ENCODE results near the gene MCM10. TPM values are rescaled to one million over a fixed set of nuclear protein-coding genes. Genes with fewer than 3 reads are reported as not detected.

Gene MCM10
- polyA plus RNA-seq, 1 donor: 4.7 TPM

DNA sequence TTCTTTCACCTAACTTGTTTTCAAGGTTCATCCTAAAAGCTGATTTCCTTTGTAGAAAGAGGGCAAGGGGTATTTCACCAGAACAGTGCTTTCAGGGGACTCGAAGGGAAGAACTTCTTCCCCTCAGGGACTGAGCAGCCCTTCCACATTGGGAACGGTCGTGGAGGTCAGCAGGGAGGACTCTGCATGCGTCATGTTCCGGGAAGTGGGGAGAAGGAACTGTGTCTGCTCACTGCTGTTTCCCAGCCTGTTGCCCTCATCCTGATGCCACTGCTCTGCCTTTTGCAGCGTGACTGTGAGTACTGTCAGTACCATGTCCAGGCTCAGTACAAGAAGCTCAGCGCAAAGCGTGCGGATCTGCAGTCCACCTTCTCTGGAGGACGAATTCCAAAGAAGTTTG is 27.2 kb downstream of the MCM10 start:
- Histone ChIP-seq H3K4me3 (ENCODE audit: low read length) (no peak overlapping the region), H3K27ac (ENCODE audit: low read length) (no peak overlapping the region), H3K9me3 (ENCODE audit: control insufficient read depth, low read depth, low read length) (no peaks in the 10 kb centered on the region), H3K27me3 (ENCODE audit: control insufficient read depth, insufficient read depth, low read length) (no peaks in the 10 kb centered on the region), H3K4me1 (ENCODE audit: control insufficient read depth, insufficient read depth, low read length) (no peaks in the 10 kb centered on the region), H3K36me3 (ENCODE audit: control insufficient read depth, insufficient read depth, low read length) (peaks cover 5% of the 10 kb centered on the region)
- DNase-seq: no peak
- WGBS (ENCODE audit: insufficient coverage, low lambda C conversion rate): no CpG with 5 or more reads among the region's 10 CpGs

DNA sequence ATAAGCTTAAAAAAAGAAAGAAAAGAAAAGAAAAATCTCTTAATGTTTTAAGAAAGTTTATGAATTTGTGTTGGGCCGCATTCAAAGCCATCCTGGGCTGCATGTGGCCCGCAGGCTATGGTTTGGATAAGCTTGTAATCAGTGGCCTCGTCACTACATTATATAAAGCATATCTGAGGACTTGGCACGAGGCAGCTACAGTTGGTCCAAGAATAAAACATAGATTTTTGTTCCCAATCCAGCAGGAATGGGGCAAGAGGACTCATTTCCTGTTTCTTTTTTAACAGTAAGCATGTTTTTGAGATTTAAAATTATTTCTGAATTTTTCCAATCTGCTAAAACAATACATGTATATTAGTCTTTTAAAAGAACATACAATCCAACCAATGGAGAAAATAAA is 28.6 kb downstream of the MCM10 start:
- no peaks in the 10 kb centered on the region for H3K4me1 ChIP-seq (ENCODE audit: control insufficient read depth, insufficient read depth, low read length)
- peaks cover 5% of the 10 kb centered on the region for H3K36me3 ChIP-seq (ENCODE audit: control insufficient read depth, insufficient read depth, low read length)
- H3K27ac ChIP-seq (ENCODE audit: low read length): no peak overlapping the region
- no peak overlapping the region for H3K4me3 ChIP-seq (ENCODE audit: low read length)
- WGBS (ENCODE audit: insufficient coverage, low lambda C conversion rate): no CpG with 5 or more reads among the region's 4 CpGs
- DNase-seq: no peak
- H3K9me3 ChIP-seq (ENCODE audit: control insufficient read depth, low read depth, low read length): no peaks in the 10 kb centered on the region
- no peaks in the 10 kb centered on the region for H3K27me3 ChIP-seq (ENCODE audit: control insufficient read depth, insufficient read depth, low read length)

DNA sequence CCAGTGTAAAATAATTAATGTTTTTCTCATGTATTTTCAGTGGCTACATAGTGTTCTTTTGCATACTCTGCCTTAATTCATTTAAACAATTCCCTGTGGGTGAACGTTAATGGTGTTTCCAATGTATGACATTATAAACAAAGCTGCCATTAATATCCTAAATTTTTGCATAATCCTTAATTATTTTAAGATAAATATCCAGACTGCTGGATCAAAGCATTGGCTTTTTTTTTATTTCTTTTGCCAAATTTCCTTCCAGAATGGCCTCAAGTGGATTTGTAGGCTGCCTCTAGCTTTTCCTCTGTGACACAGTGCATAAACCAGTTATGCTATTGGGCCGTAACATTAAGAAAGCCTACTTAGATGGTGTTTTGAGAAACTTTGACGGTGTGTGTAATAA is 29.5 kb downstream of the MCM10 start:
- H3K27ac ChIP-seq (ENCODE audit: low read length): no peak overlapping the region
- no peaks in the 10 kb centered on the region for H3K27me3 ChIP-seq (ENCODE audit: control insufficient read depth, insufficient read depth, low read length)
- 89% methylated on average over 2 of the region's 3 CpGs for WGBS (ENCODE audit: insufficient coverage, low lambda C conversion rate)
- H3K4me3 ChIP-seq (ENCODE audit: low read length): no peak overlapping the region
- DNase-seq: no peak
- H3K4me1 ChIP-seq (ENCODE audit: control insufficient read depth, insufficient read depth, low read length): no peaks in the 10 kb centered on the region
- H3K36me3 ChIP-seq (ENCODE audit: control insufficient read depth, insufficient read depth, low read length): peaks cover 5% of the 10 kb centered on the region
- no peaks in the 10 kb centered on the region for H3K9me3 ChIP-seq (ENCODE audit: control insufficient read depth, low read depth, low read length)

DNA sequence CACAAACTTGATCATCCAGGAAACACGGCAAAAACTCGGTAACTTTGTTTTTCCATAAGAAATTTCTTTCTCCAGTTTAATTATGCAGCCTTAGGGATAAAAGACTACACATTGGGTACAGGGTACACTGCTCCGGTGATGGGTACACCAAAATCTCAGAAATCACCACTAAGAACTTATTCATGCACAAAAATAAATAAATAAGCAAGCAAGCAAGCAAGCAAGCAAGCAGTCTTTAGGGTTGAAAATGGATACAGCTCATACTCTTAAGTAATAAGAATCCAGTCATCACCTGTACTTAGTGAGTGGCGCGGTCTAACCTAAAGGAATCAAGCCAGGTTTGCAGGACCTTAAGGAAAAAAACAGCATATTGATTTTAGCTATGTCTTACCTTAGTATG is 30.0 kb downstream of the MCM10 start:
- Histone ChIP-seq H3K27ac (ENCODE audit: low read length) (no peak overlapping the region), H3K36me3 (ENCODE audit: control insufficient read depth, insufficient read depth, low read length) (peaks cover 5% of the 10 kb centered on the region), H3K27me3 (ENCODE audit: control insufficient read depth, insufficient read depth, low read length) (no peaks in the 10 kb centered on the region), H3K9me3 (ENCODE audit: control insufficient read depth, low read depth, low read length) (no peaks in the 10 kb centered on the region), H3K4me3 (ENCODE audit: low read length) (no peak overlapping the region), H3K4me1 (ENCODE audit: control insufficient read depth, insufficient read depth, low read length) (no peaks in the 10 kb centered on the region)
- 100% methylated on average over 3 of the region's 5 CpGs for WGBS (ENCODE audit: insufficient coverage, low lambda C conversion rate)
- no peak for DNase-seq

DNA sequence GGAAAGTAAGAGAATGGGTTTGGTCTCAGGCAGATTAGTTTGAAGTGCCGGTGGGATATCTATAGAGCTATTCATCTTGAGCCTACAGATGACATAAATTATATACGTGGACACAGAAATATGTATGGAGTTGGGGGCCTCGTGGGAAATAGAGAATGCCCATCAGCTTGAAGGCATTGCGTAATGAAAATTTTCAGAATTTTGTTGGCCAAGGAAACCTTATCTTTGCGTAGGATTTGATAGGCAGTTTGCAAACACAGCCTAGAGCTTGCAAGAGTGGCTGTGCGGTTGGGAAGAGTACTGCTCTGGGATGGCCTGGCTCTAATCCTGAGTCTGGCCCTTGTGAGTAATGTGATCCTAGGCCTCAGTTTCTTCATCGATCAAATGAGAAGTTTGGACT is 32.3 kb downstream of the MCM10 start:
- no peak for DNase-seq
- no peak overlapping the region for H3K27ac ChIP-seq (ENCODE audit: low read length)
- H3K9me3 ChIP-seq (ENCODE audit: control insufficient read depth, low read depth, low read length): no peaks in the 10 kb centered on the region
- no peak overlapping the region for H3K4me3 ChIP-seq (ENCODE audit: low read length)
- WGBS (ENCODE audit: insufficient coverage, low lambda C conversion rate): no CpG with 5 or more reads among the region's 7 CpGs
- H3K27me3 ChIP-seq (ENCODE audit: control insufficient read depth, insufficient read depth, low read length): no peaks in the 10 kb centered on the region
- H3K4me1 ChIP-seq (ENCODE audit: control insufficient read depth, insufficient read depth, low read length): no peaks in the 10 kb centered on the region
- peaks cover 3% of the 10 kb centered on the region for H3K36me3 ChIP-seq (ENCODE audit: control insufficient read depth, insufficient read depth, low read length)

DNA sequence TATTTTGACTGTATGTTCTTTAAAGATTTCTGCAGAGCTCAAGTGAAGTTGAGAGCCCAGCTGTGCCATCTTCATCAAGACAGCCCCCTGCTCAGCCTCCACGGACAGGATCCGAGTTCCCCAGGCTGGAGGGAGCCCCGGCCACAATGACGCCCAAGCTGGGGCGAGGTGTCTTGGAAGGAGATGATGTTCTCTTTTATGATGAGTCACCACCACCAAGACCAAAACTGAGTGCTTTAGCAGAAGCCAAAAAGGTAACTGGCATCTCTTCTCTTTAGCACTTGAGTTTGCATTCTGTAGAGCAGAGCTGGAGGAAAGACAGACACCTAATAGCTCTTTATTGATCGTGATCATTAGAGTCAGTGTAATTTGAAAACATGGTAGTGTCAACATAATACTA is 33.7 kb downstream of the MCM10 start:
- no peak overlapping the region for H3K27ac ChIP-seq (ENCODE audit: low read length)
- no peaks in the 10 kb centered on the region for H3K4me1 ChIP-seq (ENCODE audit: control insufficient read depth, insufficient read depth, low read length)
- no peak for DNase-seq
- no peaks in the 10 kb centered on the region for H3K27me3 ChIP-seq (ENCODE audit: control insufficient read depth, insufficient read depth, low read length)
- no peaks in the 10 kb centered on the region for H3K9me3 ChIP-seq (ENCODE audit: control insufficient read depth, low read depth, low read length)
- peaks cover 3% of the 10 kb centered on the region for H3K36me3 ChIP-seq (ENCODE audit: control insufficient read depth, insufficient read depth, low read length)
- WGBS (ENCODE audit: insufficient coverage, low lambda C conversion rate): no CpG with 5 or more reads among the region's 6 CpGs
- no peak overlapping the region for H3K4me3 ChIP-seq (ENCODE audit: low read length)

DNA sequence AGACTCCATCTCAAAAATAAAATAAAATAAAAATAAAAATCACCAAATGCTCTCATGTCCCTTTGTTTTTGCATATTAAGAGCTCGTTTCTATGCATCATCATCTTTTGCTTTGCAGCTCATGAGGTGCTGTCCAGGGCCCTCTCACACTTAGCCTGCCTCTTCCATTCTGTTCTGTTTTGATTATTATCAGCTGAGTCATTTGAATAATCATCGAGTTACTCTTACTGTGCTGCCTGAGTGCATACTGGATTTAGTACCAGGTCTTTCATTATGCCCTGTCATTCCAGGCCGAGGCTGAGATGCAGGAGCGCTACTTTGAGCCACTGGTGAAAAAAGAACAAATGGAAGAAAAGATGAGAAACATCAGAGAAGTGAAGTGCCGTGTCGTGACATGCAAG is 39.8 kb downstream of the MCM10 start:
- Histone ChIP-seq H3K27ac (ENCODE audit: low read length) (no peak overlapping the region), H3K27me3 (ENCODE audit: control insufficient read depth, insufficient read depth, low read length) (no peaks in the 10 kb centered on the region), H3K4me3 (ENCODE audit: low read length) (no peak overlapping the region), H3K36me3 (ENCODE audit: control insufficient read depth, insufficient read depth, low read length) (peaks cover 2% of the 10 kb centered on the region), H3K4me1 (ENCODE audit: control insufficient read depth, insufficient read depth, low read length) (no peaks in the 10 kb centered on the region), H3K9me3 (ENCODE audit: control insufficient read depth, low read depth, low read length) (no peaks in the 10 kb centered on the region)
- WGBS (ENCODE audit: insufficient coverage, low lambda C conversion rate): 100% methylated on average over 2 of the region's 6 CpGs
- DNase-seq: no peak

DNA sequence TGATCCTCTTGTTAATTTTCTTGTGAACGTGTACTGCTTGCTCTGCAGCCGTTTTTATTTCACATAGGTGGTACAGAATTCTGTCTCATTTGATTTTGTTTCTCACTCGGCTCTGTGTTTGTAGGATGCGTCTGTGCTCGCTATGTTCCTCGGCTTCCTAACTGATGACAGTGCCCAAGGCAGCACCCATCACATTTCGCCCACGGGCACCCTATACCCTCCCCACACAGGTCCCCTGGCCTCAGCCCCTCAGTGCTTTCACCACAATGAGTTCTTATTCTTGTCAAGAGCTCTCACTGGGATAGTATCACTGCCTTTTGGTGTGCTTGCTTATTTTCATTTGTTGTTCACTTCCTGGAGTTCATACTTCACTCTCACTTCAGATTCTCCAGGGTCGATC is 44.7 kb downstream of the MCM10 start:
- H3K36me3 ChIP-seq (ENCODE audit: control insufficient read depth, insufficient read depth, low read length): peaks cover 2% of the 10 kb centered on the region
- no peak overlapping the region for H3K4me3 ChIP-seq (ENCODE audit: low read length)
- H3K9me3 ChIP-seq (ENCODE audit: control insufficient read depth, low read depth, low read length): no peaks in the 10 kb centered on the region
- 100% methylated on average over 2 of the region's 9 CpGs for WGBS (ENCODE audit: insufficient coverage, low lambda C conversion rate)
- H3K27ac ChIP-seq (ENCODE audit: low read length): no peak overlapping the region
- no peaks in the 10 kb centered on the region for H3K27me3 ChIP-seq (ENCODE audit: control insufficient read depth, insufficient read depth, low read length)
- no peaks in the 10 kb centered on the region for H3K4me1 ChIP-seq (ENCODE audit: control insufficient read depth, insufficient read depth, low read length)
- no peak for DNase-seq

DNA sequence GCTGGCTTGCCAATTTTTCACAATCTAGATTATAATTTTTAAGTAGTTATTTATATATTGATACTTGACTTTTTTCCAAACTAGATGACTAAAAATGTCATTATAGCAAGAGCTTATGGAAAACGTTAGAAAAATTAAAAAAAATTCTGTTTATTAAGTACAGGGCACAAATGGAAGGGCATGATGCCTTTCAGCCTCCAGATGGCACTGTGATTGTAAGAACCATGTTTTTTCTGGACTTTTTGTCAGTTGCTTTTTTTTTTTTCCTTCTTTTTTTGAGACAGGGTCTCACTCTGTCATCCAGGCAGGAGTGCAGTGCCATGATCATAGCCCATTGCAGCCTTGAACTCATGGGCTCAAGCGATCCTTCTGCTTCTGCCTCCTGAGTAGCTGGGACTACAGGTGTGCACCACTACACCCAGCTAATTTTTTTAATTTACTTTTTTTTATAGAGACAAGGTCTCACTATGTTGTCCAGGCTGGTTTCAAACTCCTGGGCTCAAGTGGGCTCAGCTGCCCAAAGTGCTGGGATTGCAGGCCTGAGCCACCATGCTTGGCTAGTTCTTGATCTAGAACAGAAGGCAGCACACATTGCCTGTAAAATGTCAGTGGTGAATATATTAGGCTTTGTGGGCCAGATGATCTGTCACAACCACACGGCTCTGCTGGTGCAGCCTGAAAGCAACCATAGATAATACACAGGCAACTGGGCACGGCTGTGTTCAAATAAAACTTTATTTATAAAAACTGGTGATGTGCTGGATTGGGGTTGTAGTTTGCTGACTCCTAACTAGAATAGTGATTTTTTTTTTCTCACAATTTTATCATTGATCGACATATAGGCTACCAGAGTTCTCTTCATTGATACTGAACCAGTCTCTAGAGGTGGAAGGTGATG is 45.4 kb downstream of the MCM10 start:
- peaks cover 2% of the 10 kb centered on the region for H3K36me3 ChIP-seq (ENCODE audit: control insufficient read depth, insufficient read depth, low read length)
- 17% methylated on average over 1 of the region's 5 CpGs for WGBS (ENCODE audit: insufficient coverage, low lambda C conversion rate)
- H3K27ac ChIP-seq (ENCODE audit: low read length): no peak overlapping the region
- no peaks in the 10 kb centered on the region for H3K9me3 ChIP-seq (ENCODE audit: control insufficient read depth, low read depth, low read length)
- no peaks in the 10 kb centered on the region for H3K27me3 ChIP-seq (ENCODE audit: control insufficient read depth, insufficient read depth, low read length)
- H3K4me3 ChIP-seq (ENCODE audit: low read length): no peak overlapping the region
- no peaks in the 10 kb centered on the region for H3K4me1 ChIP-seq (ENCODE audit: control insufficient read depth, insufficient read depth, low read length)
- DNase-seq: peak in 1 of 2 donors; percentile 15

DNA sequence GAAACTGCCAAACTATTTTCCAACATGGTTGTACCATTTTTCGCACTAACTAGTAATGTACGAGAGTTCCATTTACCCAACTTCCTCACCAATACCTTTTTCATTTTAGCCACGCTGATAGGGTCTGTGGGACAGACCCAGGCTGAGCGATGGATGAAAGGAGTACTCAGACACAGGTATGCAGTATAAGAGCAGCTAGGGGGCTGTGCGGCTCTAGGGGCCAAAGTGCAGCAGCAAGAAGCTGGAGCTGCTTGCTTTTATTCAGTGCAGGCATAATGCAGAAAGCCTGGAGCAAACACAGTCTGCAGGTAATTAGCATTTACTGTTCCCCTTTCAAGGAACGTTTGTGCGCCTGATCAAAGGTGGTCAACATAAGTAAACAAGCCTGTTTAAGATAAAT is 51.8 kb downstream of the MCM10 start:
- DNase-seq: no peak
- Histone ChIP-seq H3K27ac (ENCODE audit: low read length) (no peak overlapping the region), H3K9me3 (ENCODE audit: control insufficient read depth, low read depth, low read length) (no peaks in the 10 kb centered on the region), H3K4me3 (ENCODE audit: low read length) (no peak overlapping the region), H3K27me3 (ENCODE audit: control insufficient read depth, insufficient read depth, low read length) (no peaks in the 10 kb centered on the region), H3K4me1 (ENCODE audit: control insufficient read depth, insufficient read depth, low read length) (no peaks in the 10 kb centered on the region), H3K36me3 (ENCODE audit: control insufficient read depth, insufficient read depth, low read length) (no peaks in the 10 kb centered on the region)
- 17% methylated on average over 2 of the region's 7 CpGs for WGBS (ENCODE audit: insufficient coverage, low lambda C conversion rate)

DNA sequence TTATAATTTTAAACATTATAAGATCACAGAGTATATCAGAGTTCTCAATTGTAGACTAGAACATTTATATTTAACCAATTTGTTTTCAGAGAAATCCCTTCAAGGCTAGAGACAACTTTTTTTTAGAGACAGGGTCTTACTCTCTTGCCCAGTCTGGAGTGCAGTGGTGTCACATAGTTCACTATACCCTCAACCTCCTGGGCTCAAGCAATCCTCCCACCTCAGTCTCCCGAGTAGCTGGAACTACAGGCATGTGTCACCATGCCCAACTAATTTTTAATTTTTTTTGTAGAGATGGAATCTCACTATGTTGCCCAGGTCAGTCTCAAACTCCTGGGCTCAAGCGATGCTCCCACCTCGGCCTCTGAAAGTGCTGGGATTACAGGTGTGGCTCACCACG is 57.5 kb downstream of the MCM10 start:
- no peaks in the 10 kb centered on the region for H3K36me3 ChIP-seq (ENCODE audit: control insufficient read depth, insufficient read depth, low read length)
- no peak overlapping the region for H3K4me3 ChIP-seq (ENCODE audit: low read length)
- no peaks in the 10 kb centered on the region for H3K27me3 ChIP-seq (ENCODE audit: control insufficient read depth, insufficient read depth, low read length)
- H3K27ac ChIP-seq (ENCODE audit: low read length): no peak overlapping the region
- no CpG with 5 or more reads among the region's 4 CpGs for WGBS (ENCODE audit: insufficient coverage, low lambda C conversion rate)
- DNase-seq: no peak
- H3K9me3 ChIP-seq (ENCODE audit: control insufficient read depth, low read depth, low read length): no peaks in the 10 kb centered on the region
- no peaks in the 10 kb centered on the region for H3K4me1 ChIP-seq (ENCODE audit: control insufficient read depth, insufficient read depth, low read length)
